ENCODE data around the gene PCDH15.

DNA sequence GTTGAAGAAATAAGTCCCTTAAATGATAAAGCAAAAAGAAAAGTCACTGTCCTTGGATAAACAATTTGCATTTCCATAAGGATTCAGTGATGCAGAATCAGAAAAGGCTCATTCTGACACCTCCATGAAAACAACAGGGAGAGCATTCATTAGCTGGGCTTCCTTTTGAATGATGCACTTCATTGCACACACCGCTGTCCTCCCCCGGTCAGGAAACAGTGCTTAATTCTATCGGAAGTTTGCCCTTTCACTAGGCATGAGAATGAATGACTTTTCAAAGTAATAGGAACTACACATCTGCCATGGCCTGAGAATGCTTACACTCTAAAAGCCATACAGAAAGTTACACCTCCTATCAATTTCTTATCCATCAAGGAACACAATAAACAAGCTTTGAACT lies 4.2 kb downstream of the PCDH15 start:
- TF ChIP-seq, protein P1, sequence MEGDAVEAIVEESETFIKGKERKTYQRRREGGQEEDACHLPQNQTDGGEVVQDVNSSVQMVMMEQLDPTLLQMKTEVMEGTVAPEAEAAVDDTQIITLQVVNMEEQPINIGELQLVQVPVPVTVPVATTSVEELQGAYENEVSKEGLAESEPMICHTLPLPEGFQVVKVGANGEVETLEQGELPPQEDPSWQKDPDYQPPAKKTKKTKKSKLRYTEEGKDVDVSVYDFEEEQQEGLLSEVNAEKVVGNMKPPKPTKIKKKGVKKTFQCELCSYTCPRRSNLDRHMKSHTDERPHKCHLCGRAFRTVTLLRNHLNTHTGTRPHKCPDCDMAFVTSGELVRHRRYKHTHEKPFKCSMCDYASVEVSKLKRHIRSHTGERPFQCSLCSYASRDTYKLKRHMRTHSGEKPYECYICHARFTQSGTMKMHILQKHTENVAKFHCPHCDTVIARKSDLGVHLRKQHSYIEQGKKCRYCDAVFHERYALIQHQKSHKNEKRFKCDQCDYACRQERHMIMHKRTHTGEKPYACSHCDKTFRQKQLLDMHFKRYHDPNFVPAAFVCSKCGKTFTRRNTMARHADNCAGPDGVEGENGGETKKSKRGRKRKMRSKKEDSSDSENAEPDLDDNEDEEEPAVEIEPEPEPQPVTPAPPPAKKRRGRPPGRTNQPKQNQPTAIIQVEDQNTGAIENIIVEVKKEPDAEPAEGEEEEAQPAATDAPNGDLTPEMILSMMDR (IDR thresholded peaks at IDR 0.05 in 4 of 5, conservative IDR thresholded peaks at IDR 0.05 in 1 of 5), result no peak
- TF ChIP-seq POLR2A (IDR thresholded peaks at IDR 0.05), result no peak
